Liver (tissue), 9 donors: ENCODE measurements around the gene TRIM59. TPM values are rescaled to one million over a fixed set of nuclear protein-coding genes. Genes with fewer than 3 reads are reported as not detected.

Source experiments
- DNase-seq: peaks from one replicate; pipeline ENCODE4 v3.0.0-alpha.2; 2017; ENCODE audit warnings: low spot score
- H3K27ac ChIP-seq, 2 donors: one replicate each; pipeline ENCODE4 v1.7.0; 2013; ENCODE audit warnings: inconsistent platforms in 2 of 2, low read length in 2 of 2, control low read depth in 1 of 2, low read depth in 1 of 2, mild to moderate bottlenecking in 1 of 2
- H3K27me3 ChIP-seq, 4 donors: one replicate each; pipeline versions ENCODE4 v1.6.1 to v1.7.0; 2013; ENCODE audit warnings: low read length in 3 of 4, inconsistent platforms in 1 of 4, mild to moderate bottlenecking in 1 of 4, moderate library complexity in 1 of 4; ENCODE audit not compliant: control insufficient read depth in 4 of 4, insufficient read depth in 4 of 4
- H3K36me3 ChIP-seq, 4 donors: one replicate each; pipeline versions ENCODE4 v1.6.1 to v1.7.0; 2013; ENCODE audit warnings: low read length in 3 of 4, mild to moderate bottlenecking in 3 of 4, low read depth in 1 of 4, moderate library complexity in 1 of 4; ENCODE audit not compliant: control insufficient read depth in 4 of 4, insufficient read depth in 3 of 4
- H3K4me1 ChIP-seq, 4 donors: one replicate each; pipeline versions ENCODE4 v1.6.1 to v1.7.0; 2013; ENCODE audit warnings: low read length in 3 of 4, mild to moderate bottlenecking in 3 of 4, moderate library complexity in 1 of 4; ENCODE audit not compliant: control insufficient read depth in 4 of 4, insufficient read depth in 4 of 4
- H3K4me3 ChIP-seq, 3 donors: one replicate each; pipeline versions ENCODE4 v1.6.1 to v1.7.0; 2013; ENCODE audit warnings: low read length in 3 of 3, control low read depth in 1 of 3, low read depth in 1 of 3, mild to moderate bottlenecking in 1 of 3
- H3K9ac ChIP-seq, 2 donors: one replicate each; pipeline ENCODE4 v1.7.0; 2013; ENCODE audit warnings: low read length in 2 of 2, mild to moderate bottlenecking in 2 of 2, moderate library complexity in 2 of 2, control low read depth in 1 of 2, low read depth in 1 of 2
- H3K9me3 ChIP-seq, 4 donors: one replicate each; pipeline versions ENCODE4 v1.6.1 to v1.7.0; 2013; ENCODE audit warnings: low read length in 3 of 4; ENCODE audit not compliant: control insufficient read depth in 4 of 4
- EGR1 ChIP-seq, 2 donors: IDR thresholded peaks; 2 replicates each; pipeline ENCODE4 v1.6.1; 2016 to 2018; ENCODE audit warnings: antibody characterized with exemption in 2 of 2, low read depth in 2 of 2
- FOXA1 ChIP-seq: IDR thresholded peaks from 2 replicates; pipeline ENCODE4 v1.6.1; 2016; ENCODE audit warnings: antibody characterized with exemption
- FOXA2 ChIP-seq: IDR thresholded peaks from 2 replicates; pipeline ENCODE4 v1.6.1; 2016; ENCODE audit warnings: antibody characterized with exemption
- GABPA ChIP-seq, 2 donors: IDR thresholded peaks in 1 of 2; conservative IDR thresholded peaks in 1 of 2; 2 replicates each; pipeline ENCODE4 v1.6.1; 2016; ENCODE audit warnings: antibody characterized with exemption in 2 of 2, mild to moderate bottlenecking in 1 of 2, moderate library complexity in 1 of 2
- HNF4A ChIP-seq, 2 donors: conservative IDR thresholded peaks; 2 replicates each; pipeline ENCODE4 v1.6.1; 2016; ENCODE audit warnings: antibody characterized with exemption in 2 of 2, mild to moderate bottlenecking in 2 of 2
- HNF4G ChIP-seq: IDR thresholded peaks from 2 replicates; pipeline ENCODE4 v1.6.1; 2016; ENCODE audit warnings: antibody characterized with exemption
- JUND ChIP-seq, 2 donors: IDR thresholded peaks; 2 replicates each; pipeline ENCODE4 v1.6.1; 2016; ENCODE audit warnings: antibody characterized with exemption in 2 of 2
- NR2F2 ChIP-seq: IDR thresholded peaks from 2 replicates; pipeline ENCODE4 v1.6.1; 2016; ENCODE audit warnings: antibody characterized with exemption
- RAD21 ChIP-seq, 2 donors: IDR thresholded peaks; 2 replicates each; pipeline ENCODE4 v1.6.1; 2016; ENCODE audit warnings: antibody characterized with exemption in 2 of 2, mild to moderate bottlenecking in 2 of 2
- RXRA ChIP-seq, 2 donors: IDR thresholded peaks; 2 replicates each; pipeline ENCODE4 v1.6.1; 2017 to 2018; ENCODE audit warnings: antibody characterized with exemption in 2 of 2, mild to moderate bottlenecking in 1 of 2
- SP1 ChIP-seq: IDR thresholded peaks from 2 replicates; pipeline ENCODE4 v1.6.1; 2018; ENCODE audit warnings: antibody characterized with exemption, mild to moderate bottlenecking
- TAF1 ChIP-seq: conservative IDR thresholded peaks from 2 replicates; pipeline ENCODE4 v1.6.1; 2016; ENCODE audit warnings: antibody characterized with exemption, mild to moderate bottlenecking
- YY1 ChIP-seq: IDR thresholded peaks from 2 replicates; pipeline ENCODE4 v1.6.1; 2016; ENCODE audit warnings: antibody characterized with exemption, mild to moderate bottlenecking
- WGBS: extraction: QIAGEN DNeasy Blood & Tissue Kit; methylation state at CpG from one replicate; pipeline ENCODE4 v1.1.7; 2013; 5-methylcytosine and 5-hydroxymethylcytosine counted together
- polyA plus RNA-seq, 2 donors: library from polyadenylated mRNA; stranded (reverse) in 1 of 2; unstranded in 1 of 2; fragments of 200-250 nt in 1 of 2; fragments of >200 nt in 1 of 2; fragmentation: Nextera tagmentation in 1 of 2; extraction: Ambion mirVana in 1 of 2; gene quantifications; one replicate each; pipeline versions ENCODE4 v1.2.1 to v1.2.3, GENCODE V29; 2013 to 2015
- total RNA-seq, 2 donors: library from RNA; depleted of rRNA; stranded (reverse); fragments of >200 nt; gene quantifications; one replicate each; pipeline ENCODE4 v1.2.3, GENCODE V29; 2014
- TF ChIP-seq, protein P1 (sequence below): fragments of 150-350 bp; IDR thresholded peaks from 2 replicates; pipeline ENCODE4 v1.5.1; 2017; ENCODE audit warnings: improper control_type of control experiment, low read depth, low read length; ENCODE audit not compliant: missing input control
- TF ChIP-seq, protein P2 (sequence below): IDR thresholded peaks from 2 replicates; pipeline ENCODE4 v1.6.1; 2016; ENCODE audit warnings: antibody characterized with exemption
- TF ChIP-seq, protein P3 (sequence below): IDR thresholded peaks from 2 replicates; pipeline ENCODE4 v1.6.1; 2016; ENCODE audit warnings: antibody characterized with exemption, mild to moderate bottlenecking
- TF ChIP-seq, protein P4 (sequence below): IDR thresholded peaks from 2 replicates; pipeline ENCODE4 v1.6.1; 2016; ENCODE audit warnings: antibody characterized with exemption
- TF ChIP-seq, protein P5 (sequence below): IDR thresholded peaks from 2 replicates; pipeline ENCODE4 v1.6.1; 2016; ENCODE audit warnings: antibody characterized with exemption
- donor health status: healthy.
- donor health status: healthy.
- donor health status: healthy.
- donor health status: healthy.
- donor health status: healthy.

The TRIM59 gene
- total and polyA plus RNA-seq, 4 donors, result 0.18 to 33.3 (median 0.87) TPM

DNA sequence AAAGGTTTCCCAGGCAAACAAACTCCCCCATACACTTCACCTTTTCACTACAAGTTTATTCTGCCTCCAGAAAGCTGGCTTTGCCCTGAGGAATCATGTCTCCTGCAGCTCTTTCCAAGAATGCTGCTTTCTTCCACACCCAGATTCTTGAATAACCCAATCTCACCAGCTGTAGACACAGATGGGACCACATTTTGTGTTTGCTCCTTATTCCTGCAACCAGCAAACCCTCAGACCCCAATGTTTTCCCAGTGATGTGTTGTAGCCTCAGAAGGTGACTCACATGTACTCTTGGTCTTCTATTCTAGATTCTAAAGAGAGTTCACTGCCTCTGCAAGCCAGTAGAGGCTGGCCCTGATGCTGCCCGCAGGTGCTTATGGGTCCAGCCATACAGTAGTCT lies 23.6 kb upstream of the TRIM59 start:
- Histone ChIP-seq H3K4me3 (no peak overlapping the region), H3K9ac (no peak overlapping the region), H3K4me1 (no peaks in the 10 kb centered on the region), H3K27me3 (no peaks in the 10 kb centered on the region), H3K27ac (no peak overlapping the region), H3K36me3 (no peaks in the 10 kb centered on the region), H3K9me3 (peaks cover 0 to 3% (median 1%) of the 10 kb centered on the region in 4 donors)
- no peak for DNase-seq
- TF ChIP-seq JUND (IDR thresholded peaks at IDR 0.05) (no peak), NR2F2 (no peak), RAD21 (IDR thresholded peaks at IDR 0.05) (no peak), HNF4G (no peak), RXRA (IDR thresholded peaks at IDR 0.05) (no peak), YY1 (no peak), FOXA1 (no peak), EGR1 (IDR thresholded peaks at IDR 0.05; ENCODE audit: low read depth in 2 of 2) (no peak), TAF1 (no peak), GABPA (IDR thresholded peaks at IDR 0.05 in 1 of 2, conservative IDR thresholded peaks at IDR 0.05 in 1 of 2) (no peak), SP1 (no peak), FOXA2 (no peak), HNF4A (conservative IDR thresholded peaks at IDR 0.05) (no peak)
- TF ChIP-seq, protein P1, sequence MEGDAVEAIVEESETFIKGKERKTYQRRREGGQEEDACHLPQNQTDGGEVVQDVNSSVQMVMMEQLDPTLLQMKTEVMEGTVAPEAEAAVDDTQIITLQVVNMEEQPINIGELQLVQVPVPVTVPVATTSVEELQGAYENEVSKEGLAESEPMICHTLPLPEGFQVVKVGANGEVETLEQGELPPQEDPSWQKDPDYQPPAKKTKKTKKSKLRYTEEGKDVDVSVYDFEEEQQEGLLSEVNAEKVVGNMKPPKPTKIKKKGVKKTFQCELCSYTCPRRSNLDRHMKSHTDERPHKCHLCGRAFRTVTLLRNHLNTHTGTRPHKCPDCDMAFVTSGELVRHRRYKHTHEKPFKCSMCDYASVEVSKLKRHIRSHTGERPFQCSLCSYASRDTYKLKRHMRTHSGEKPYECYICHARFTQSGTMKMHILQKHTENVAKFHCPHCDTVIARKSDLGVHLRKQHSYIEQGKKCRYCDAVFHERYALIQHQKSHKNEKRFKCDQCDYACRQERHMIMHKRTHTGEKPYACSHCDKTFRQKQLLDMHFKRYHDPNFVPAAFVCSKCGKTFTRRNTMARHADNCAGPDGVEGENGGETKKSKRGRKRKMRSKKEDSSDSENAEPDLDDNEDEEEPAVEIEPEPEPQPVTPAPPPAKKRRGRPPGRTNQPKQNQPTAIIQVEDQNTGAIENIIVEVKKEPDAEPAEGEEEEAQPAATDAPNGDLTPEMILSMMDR, result no peak
- TF ChIP-seq, protein P2, sequence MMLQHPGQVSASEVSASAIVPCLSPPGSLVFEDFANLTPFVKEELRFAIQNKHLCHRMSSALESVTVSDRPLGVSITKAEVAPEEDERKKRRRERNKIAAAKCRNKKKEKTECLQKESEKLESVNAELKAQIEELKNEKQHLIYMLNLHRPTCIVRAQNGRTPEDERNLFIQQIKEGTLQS, result no peak
- TF ChIP-seq, protein P3, sequence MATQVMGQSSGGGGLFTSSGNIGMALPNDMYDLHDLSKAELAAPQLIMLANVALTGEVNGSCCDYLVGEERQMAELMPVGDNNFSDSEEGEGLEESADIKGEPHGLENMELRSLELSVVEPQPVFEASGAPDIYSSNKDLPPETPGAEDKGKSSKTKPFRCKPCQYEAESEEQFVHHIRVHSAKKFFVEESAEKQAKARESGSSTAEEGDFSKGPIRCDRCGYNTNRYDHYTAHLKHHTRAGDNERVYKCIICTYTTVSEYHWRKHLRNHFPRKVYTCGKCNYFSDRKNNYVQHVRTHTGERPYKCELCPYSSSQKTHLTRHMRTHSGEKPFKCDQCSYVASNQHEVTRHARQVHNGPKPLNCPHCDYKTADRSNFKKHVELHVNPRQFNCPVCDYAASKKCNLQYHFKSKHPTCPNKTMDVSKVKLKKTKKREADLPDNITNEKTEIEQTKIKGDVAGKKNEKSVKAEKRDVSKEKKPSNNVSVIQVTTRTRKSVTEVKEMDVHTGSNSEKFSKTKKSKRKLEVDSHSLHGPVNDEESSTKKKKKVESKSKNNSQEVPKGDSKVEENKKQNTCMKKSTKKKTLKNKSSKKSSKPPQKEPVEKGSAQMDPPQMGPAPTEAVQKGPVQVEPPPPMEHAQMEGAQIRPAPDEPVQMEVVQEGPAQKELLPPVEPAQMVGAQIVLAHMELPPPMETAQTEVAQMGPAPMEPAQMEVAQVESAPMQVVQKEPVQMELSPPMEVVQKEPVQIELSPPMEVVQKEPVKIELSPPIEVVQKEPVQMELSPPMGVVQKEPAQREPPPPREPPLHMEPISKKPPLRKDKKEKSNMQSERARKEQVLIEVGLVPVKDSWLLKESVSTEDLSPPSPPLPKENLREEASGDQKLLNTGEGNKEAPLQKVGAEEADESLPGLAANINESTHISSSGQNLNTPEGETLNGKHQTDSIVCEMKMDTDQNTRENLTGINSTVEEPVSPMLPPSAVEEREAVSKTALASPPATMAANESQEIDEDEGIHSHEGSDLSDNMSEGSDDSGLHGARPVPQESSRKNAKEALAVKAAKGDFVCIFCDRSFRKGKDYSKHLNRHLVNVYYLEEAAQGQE, result no peak
- TF ChIP-seq, protein P4, sequence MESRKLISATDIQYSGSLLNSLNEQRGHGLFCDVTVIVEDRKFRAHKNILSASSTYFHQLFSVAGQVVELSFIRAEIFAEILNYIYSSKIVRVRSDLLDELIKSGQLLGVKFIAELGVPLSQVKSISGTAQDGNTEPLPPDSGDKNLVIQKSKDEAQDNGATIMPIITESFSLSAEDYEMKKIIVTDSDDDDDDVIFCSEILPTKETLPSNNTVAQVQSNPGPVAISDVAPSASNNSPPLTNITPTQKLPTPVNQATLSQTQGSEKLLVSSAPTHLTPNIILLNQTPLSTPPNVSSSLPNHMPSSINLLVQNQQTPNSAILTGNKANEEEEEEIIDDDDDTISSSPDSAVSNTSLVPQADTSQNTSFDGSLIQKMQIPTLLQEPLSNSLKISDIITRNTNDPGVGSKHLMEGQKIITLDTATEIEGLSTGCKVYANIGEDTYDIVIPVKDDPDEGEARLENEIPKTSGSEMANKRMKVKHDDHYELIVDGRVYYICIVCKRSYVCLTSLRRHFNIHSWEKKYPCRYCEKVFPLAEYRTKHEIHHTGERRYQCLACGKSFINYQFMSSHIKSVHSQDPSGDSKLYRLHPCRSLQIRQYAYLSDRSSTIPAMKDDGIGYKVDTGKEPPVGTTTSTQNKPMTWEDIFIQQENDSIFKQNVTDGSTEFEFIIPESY, result no peak
- TF ChIP-seq, protein P5, sequence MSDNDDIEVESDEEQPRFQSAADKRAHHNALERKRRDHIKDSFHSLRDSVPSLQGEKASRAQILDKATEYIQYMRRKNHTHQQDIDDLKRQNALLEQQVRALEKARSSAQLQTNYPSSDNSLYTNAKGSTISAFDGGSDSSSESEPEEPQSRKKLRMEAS, result no peak
- 92% methylated on average over 1 of the region's 1 CpG for WGBS
